Ovary (tissue), 3 donors: ENCODE results near the gene RABGGTB.

Source experiments
- CTCF ChIP-seq, 3 donors: fragments of 450-650 bp in 2 of 3; fragments of 200-600 bp in 1 of 3; IDR thresholded peaks; one replicate each; pipeline versions ENCODE4 v1.5.1 to v1.8.0; 2016 to 2022; ENCODE audit warnings: antibody characterized with exemption in 3 of 3, mild to moderate bottlenecking in 1 of 3
- POLR2A ChIP-seq: fragments of 450-650 bp; IDR thresholded peaks from one replicate; pipeline ENCODE4 v1.6.1; 2017; ENCODE audit warnings: antibody characterized with exemption, mild to moderate bottlenecking, moderate library complexity
- donor health status: DM: no; HTN: no; CAD: no.

DNA sequence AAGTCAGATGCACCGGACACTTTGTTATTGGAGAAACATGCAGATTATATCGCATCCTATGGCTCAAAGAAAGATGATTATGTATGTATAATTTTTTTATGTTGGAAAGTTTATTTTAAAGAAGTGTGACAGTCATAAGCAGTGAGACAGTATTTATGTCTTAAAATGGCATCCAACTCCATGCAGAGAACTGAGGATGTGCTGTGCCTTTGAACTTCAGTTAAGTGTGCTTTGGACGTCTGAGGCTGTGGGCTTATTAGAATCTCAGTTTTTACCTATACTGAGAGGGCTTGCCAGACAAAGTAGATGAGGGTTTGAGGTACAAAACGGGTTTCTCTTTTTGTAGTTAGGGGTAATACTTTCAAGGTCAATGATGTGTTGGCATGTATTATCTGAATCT is 1.5 kb downstream of the RABGGTB start:
- TF ChIP-seq CTCF (IDR thresholded peaks at IDR 0.05) (no peak), POLR2A (no peak)
